ENCODE measurements around the gene CDNF. TPM values are rescaled to one million over a fixed set of nuclear protein-coding genes. Genes with fewer than 3 reads are reported as not detected.

Gene CDNF
- total and polyA plus RNA-seq, 4 donors, result 1.5 to 5.9 (median 2.9) TPM

DNA sequence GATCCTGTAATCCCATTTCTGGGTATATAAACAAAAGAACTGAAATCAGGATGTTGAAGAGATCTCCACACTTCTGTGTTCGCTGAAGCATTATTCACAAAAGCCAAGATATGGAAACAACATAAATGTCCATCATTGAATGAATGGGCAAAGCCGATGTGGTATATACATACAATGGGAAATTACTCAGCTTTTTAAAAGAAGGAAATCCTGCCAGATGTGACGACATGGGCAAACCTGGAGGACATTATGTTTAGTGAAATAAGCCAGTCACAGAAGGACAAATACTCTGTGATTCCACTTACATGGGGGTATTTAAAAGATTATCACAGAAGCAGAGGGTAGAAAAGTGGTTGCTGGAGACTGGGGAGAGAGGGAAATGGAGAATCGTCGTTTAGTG is 39.2 kb downstream of the CDNF start (continued):
- TF ChIP-seq YY1 (IDR thresholded peaks at IDR 0.05), result no peak

DNA sequence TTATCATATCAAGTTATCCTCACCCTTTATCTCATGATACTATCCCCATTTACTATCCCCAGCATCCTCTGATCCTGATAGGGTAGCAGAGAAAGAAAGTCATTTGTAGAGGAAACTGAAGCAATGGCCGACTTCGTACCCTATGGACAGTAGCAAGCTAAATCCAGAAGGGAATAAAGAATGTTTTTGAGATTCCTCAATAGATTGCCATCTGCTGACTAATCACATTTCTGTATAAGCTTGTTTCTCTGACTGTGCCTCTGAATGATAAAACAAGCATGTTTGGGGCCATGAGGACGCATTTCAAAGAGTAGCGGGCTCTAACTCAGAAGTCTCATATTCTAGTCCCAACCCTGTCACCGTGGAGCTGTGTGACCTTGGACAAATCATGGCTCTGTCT is 49.9 kb downstream of the CDNF start:
- no peaks in the 10 kb centered on the region for H3K4me1 ChIP-seq (ENCODE audit: control insufficient read depth in 4 of 4, insufficient read depth in 4 of 4, low read length in 3 of 4)
- no peaks in the 10 kb centered on the region for H3K9me3 ChIP-seq (ENCODE audit: control insufficient read depth in 4 of 4, low read length in 3 of 4)
- no peaks in the 10 kb centered on the region for H3K27me3 ChIP-seq (ENCODE audit: control insufficient read depth in 4 of 4, insufficient read depth in 4 of 4, low read length in 3 of 4)
- no peak overlapping the region for H3K9ac ChIP-seq (ENCODE audit: low read depth in 1 of 2, low read length in 2 of 2)
- WGBS, result 92% methylated on average over 5 of the region's 5 CpGs
- no peak overlapping the region for H3K27ac ChIP-seq (ENCODE audit: low read depth in 1 of 2, low read length in 2 of 2)
- H3K4me3 ChIP-seq (ENCODE audit: low read depth in 1 of 3, low read length in 3 of 3), result no peak overlapping the region
- DNase-seq (ENCODE audit: low spot score), result no peak
- TF ChIP-seq YY1 (IDR thresholded peaks at IDR 0.05), result no peak
- no peak for TF ChIP-seq EGR1 (IDR thresholded peaks at IDR 0.05; ENCODE audit: low read depth in 2 of 2)
- TF ChIP-seq, protein P1, sequence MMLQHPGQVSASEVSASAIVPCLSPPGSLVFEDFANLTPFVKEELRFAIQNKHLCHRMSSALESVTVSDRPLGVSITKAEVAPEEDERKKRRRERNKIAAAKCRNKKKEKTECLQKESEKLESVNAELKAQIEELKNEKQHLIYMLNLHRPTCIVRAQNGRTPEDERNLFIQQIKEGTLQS (IDR thresholded peaks at IDR 0.05), result no peak
- TF ChIP-seq RXRA (IDR thresholded peaks at IDR 0.05), result no peak
- TF ChIP-seq, protein P2, sequence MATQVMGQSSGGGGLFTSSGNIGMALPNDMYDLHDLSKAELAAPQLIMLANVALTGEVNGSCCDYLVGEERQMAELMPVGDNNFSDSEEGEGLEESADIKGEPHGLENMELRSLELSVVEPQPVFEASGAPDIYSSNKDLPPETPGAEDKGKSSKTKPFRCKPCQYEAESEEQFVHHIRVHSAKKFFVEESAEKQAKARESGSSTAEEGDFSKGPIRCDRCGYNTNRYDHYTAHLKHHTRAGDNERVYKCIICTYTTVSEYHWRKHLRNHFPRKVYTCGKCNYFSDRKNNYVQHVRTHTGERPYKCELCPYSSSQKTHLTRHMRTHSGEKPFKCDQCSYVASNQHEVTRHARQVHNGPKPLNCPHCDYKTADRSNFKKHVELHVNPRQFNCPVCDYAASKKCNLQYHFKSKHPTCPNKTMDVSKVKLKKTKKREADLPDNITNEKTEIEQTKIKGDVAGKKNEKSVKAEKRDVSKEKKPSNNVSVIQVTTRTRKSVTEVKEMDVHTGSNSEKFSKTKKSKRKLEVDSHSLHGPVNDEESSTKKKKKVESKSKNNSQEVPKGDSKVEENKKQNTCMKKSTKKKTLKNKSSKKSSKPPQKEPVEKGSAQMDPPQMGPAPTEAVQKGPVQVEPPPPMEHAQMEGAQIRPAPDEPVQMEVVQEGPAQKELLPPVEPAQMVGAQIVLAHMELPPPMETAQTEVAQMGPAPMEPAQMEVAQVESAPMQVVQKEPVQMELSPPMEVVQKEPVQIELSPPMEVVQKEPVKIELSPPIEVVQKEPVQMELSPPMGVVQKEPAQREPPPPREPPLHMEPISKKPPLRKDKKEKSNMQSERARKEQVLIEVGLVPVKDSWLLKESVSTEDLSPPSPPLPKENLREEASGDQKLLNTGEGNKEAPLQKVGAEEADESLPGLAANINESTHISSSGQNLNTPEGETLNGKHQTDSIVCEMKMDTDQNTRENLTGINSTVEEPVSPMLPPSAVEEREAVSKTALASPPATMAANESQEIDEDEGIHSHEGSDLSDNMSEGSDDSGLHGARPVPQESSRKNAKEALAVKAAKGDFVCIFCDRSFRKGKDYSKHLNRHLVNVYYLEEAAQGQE (IDR thresholded peaks at IDR 0.05), result no peak
- TF ChIP-seq, protein P3, sequence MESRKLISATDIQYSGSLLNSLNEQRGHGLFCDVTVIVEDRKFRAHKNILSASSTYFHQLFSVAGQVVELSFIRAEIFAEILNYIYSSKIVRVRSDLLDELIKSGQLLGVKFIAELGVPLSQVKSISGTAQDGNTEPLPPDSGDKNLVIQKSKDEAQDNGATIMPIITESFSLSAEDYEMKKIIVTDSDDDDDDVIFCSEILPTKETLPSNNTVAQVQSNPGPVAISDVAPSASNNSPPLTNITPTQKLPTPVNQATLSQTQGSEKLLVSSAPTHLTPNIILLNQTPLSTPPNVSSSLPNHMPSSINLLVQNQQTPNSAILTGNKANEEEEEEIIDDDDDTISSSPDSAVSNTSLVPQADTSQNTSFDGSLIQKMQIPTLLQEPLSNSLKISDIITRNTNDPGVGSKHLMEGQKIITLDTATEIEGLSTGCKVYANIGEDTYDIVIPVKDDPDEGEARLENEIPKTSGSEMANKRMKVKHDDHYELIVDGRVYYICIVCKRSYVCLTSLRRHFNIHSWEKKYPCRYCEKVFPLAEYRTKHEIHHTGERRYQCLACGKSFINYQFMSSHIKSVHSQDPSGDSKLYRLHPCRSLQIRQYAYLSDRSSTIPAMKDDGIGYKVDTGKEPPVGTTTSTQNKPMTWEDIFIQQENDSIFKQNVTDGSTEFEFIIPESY (IDR thresholded peaks at IDR 0.05), result no peak
- TF ChIP-seq RAD21 (IDR thresholded peaks at IDR 0.05), result no peak
- no peak for TF ChIP-seq HNF4A (conservative IDR thresholded peaks at IDR 0.05)
- TF ChIP-seq, protein P4, sequence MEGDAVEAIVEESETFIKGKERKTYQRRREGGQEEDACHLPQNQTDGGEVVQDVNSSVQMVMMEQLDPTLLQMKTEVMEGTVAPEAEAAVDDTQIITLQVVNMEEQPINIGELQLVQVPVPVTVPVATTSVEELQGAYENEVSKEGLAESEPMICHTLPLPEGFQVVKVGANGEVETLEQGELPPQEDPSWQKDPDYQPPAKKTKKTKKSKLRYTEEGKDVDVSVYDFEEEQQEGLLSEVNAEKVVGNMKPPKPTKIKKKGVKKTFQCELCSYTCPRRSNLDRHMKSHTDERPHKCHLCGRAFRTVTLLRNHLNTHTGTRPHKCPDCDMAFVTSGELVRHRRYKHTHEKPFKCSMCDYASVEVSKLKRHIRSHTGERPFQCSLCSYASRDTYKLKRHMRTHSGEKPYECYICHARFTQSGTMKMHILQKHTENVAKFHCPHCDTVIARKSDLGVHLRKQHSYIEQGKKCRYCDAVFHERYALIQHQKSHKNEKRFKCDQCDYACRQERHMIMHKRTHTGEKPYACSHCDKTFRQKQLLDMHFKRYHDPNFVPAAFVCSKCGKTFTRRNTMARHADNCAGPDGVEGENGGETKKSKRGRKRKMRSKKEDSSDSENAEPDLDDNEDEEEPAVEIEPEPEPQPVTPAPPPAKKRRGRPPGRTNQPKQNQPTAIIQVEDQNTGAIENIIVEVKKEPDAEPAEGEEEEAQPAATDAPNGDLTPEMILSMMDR (IDR thresholded peaks at IDR 0.05; ENCODE audit: low read depth, low read length, missing input control), result no peak
- no peak for TF ChIP-seq SP1 (IDR thresholded peaks at IDR 0.05)
- TF ChIP-seq JUND (IDR thresholded peaks at IDR 0.05), result no peak
- no peak for TF ChIP-seq GABPA (IDR thresholded peaks at IDR 0.05 in 1 of 2, conservative IDR thresholded peaks at IDR 0.05 in 1 of 2)
- no peak for TF ChIP-seq TAF1 (conservative IDR thresholded peaks at IDR 0.05)
- TF ChIP-seq FOXA2 (IDR thresholded peaks at IDR 0.05), result no peak
- no peak for TF ChIP-seq HNF4G (IDR thresholded peaks at IDR 0.05)
- no peak for TF ChIP-seq NR2F2 (IDR thresholded peaks at IDR 0.05)
- TF ChIP-seq, protein P5, sequence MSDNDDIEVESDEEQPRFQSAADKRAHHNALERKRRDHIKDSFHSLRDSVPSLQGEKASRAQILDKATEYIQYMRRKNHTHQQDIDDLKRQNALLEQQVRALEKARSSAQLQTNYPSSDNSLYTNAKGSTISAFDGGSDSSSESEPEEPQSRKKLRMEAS (IDR thresholded peaks at IDR 0.05), result no peak
- H3K36me3 ChIP-seq (ENCODE audit: control insufficient read depth in 4 of 4, insufficient read depth in 3 of 4, low read depth in 1 of 4, low read length in 3 of 4), result no peaks in the 10 kb centered on the region
